Measurements from ENCODE around the gene GBP1. TPM values are rescaled to one million over a fixed set of nuclear protein-coding genes. Genes with fewer than 3 reads are reported as not detected.

GBP1 gene
- total and polyA plus RNA-seq, 2 experiments from 2014 or later, result 0.13 TPM; not detected in 1

DNA sequence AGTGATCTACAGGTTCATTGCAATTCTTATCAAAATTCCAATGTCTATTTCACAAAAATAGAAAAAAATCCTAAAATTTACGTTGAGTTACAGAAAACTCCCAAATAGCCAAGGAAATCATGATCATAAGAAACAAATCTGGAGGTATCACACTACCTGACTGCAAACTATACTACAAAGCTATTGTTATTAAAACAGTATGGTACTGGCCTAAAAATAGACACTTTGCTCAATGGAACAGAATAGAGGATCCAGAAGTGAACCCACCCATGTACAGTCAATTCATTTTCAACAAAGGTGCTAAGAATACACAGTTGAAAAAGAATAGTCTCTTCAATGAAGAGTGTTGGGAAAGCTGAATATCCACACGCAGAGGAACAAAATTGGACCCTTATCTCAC is 30.7 kb upstream of the GBP1 start:
- H3K9me2 ChIP-seq (ENCODE audit: insufficient read depth), result peaks cover 11% of the 10 kb centered on the region; the same call in 1 of the 2 replicates
- Mint-ChIP-seq H3K27me3 (ENCODE audit: insufficient read depth, low read depth, poor library complexity) (peaks cover 2% of the 10 kb centered on the region), H3K4me3 (no peak overlapping the region), H3K36me3 (ENCODE audit: low read depth) (peaks cover 13% of the 10 kb centered on the region; the same call in 2 of the 3 replicates), H3K27ac (no peak overlapping the region), H3K9me3 (peaks cover 20% of the 10 kb centered on the region), H3K4me1 (no peaks in the 10 kb centered on the region; the same call in 2 of the 3 replicates)
- no peaks in the 10 kb centered on the region for H3K27me3 ChIP-seq (ENCODE audit: insufficient read depth)
- H3K27ac ChIP-seq (ENCODE audit: low read depth), result no peak overlapping the region
- H3F3A ChIP-seq (replicated peaks; ENCODE audit: low read depth), result no peaks in the 10 kb centered on the region
- no peak for TF ChIP-seq EZH2 (IDR thresholded peaks at IDR 0.05; ENCODE audit: low read depth, unreplicated experiment)
- no peaks in the 10 kb centered on the region for H4K20me1 ChIP-seq (replicated peaks; ENCODE audit: insufficient read depth)
- no peaks in the 10 kb centered on the region for H3K79me2 ChIP-seq (replicated peaks; ENCODE audit: insufficient read depth)
- H3K4me1 ChIP-seq (ENCODE audit: insufficient read depth), result peaks cover 3% of the 10 kb centered on the region; the same call in 1 of the 2 replicates
- DNase-seq (ENCODE audit: low spot score), result no peak
- ATAC-seq, result no peak
- H2AFZ ChIP-seq, result no peak overlapping the region
- no peak overlapping the region for H3K4me3 ChIP-seq
- H3K4me2 ChIP-seq, result no peak overlapping the region
- peaks cover 19% of the 10 kb centered on the region; the same call in 1 of the 2 replicates for H3K36me3 ChIP-seq (ENCODE audit: insufficient read depth)

DNA sequence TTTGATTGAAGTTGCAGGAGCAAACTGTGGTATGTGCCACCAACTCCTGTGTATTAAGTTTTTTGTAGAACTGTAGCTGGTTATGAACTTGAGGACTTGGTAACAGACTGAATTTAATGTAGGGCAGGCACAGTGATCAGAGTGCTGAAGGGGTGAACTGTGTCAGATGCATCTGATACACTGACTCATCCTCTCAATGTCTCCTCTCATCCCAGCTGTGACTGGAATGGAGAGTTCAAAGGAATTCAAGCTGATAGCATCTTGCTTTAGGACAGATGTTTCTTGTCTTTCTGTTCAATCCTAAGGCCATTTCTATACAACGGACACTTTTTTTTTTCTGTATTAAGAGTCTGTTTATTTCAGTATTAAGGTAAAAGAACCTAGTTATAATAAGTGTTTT is 25.0 kb upstream of the GBP1 start:
- Histone ChIP-seq H3F3A (replicated peaks; ENCODE audit: low read depth) (no peaks in the 10 kb centered on the region), H3K9me2 (ENCODE audit: insufficient read depth) (no peaks in the 10 kb centered on the region), H3K27me3 (ENCODE audit: insufficient read depth) (no peaks in the 10 kb centered on the region), H3K79me2 (replicated peaks; ENCODE audit: insufficient read depth) (no peaks in the 10 kb centered on the region), H2AFZ (no peak overlapping the region), H3K4me2 (no peak overlapping the region), H3K36me3 (ENCODE audit: insufficient read depth) (no peaks in the 10 kb centered on the region), H3K27ac (ENCODE audit: low read depth) (no peak overlapping the region), H3K4me1 (ENCODE audit: insufficient read depth) (peaks cover 5% of the 10 kb centered on the region; the same call in 1 of the 2 replicates), H3K4me3 (no peak overlapping the region), H4K20me1 (replicated peaks; ENCODE audit: insufficient read depth) (no peaks in the 10 kb centered on the region)
- DNase-seq (ENCODE audit: low spot score), result no peak
- no peak for ATAC-seq
- H3K9me3 Mint-ChIP-seq, result no peaks in the 10 kb centered on the region; the same call in 2 of the 3 replicates
- H3K27ac Mint-ChIP-seq, result no peak overlapping the region
- no peaks in the 10 kb centered on the region for H3K27me3 Mint-ChIP-seq (ENCODE audit: insufficient read depth, low read depth, poor library complexity)
- H3K4me1 Mint-ChIP-seq, result peaks cover 7% of the 10 kb centered on the region; the same call in 1 of the 3 replicates
- H3K4me3 Mint-ChIP-seq, result no peak overlapping the region
- no peaks in the 10 kb centered on the region for H3K36me3 Mint-ChIP-seq (ENCODE audit: low read depth)
- TF ChIP-seq, protein P1, sequence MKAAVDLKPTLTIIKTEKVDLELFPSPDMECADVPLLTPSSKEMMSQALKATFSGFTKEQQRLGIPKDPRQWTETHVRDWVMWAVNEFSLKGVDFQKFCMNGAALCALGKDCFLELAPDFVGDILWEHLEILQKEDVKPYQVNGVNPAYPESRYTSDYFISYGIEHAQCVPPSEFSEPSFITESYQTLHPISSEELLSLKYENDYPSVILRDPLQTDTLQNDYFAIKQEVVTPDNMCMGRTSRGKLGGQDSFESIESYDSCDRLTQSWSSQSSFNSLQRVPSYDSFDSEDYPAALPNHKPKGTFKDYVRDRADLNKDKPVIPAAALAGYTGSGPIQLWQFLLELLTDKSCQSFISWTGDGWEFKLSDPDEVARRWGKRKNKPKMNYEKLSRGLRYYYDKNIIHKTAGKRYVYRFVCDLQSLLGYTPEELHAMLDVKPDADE (IDR thresholded peaks at IDR 0.05), result no peak
- TF ChIP-seq ZNF114 (CRISPR knock-in tag; IDR thresholded peaks at IDR 0.05), result no peak
- TF ChIP-seq, protein P2, sequence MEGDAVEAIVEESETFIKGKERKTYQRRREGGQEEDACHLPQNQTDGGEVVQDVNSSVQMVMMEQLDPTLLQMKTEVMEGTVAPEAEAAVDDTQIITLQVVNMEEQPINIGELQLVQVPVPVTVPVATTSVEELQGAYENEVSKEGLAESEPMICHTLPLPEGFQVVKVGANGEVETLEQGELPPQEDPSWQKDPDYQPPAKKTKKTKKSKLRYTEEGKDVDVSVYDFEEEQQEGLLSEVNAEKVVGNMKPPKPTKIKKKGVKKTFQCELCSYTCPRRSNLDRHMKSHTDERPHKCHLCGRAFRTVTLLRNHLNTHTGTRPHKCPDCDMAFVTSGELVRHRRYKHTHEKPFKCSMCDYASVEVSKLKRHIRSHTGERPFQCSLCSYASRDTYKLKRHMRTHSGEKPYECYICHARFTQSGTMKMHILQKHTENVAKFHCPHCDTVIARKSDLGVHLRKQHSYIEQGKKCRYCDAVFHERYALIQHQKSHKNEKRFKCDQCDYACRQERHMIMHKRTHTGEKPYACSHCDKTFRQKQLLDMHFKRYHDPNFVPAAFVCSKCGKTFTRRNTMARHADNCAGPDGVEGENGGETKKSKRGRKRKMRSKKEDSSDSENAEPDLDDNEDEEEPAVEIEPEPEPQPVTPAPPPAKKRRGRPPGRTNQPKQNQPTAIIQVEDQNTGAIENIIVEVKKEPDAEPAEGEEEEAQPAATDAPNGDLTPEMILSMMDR (conservative IDR thresholded peaks at IDR 0.05; ENCODE audit: low read depth in 2 of 2), result no peak
- TF ChIP-seq, protein P3, sequence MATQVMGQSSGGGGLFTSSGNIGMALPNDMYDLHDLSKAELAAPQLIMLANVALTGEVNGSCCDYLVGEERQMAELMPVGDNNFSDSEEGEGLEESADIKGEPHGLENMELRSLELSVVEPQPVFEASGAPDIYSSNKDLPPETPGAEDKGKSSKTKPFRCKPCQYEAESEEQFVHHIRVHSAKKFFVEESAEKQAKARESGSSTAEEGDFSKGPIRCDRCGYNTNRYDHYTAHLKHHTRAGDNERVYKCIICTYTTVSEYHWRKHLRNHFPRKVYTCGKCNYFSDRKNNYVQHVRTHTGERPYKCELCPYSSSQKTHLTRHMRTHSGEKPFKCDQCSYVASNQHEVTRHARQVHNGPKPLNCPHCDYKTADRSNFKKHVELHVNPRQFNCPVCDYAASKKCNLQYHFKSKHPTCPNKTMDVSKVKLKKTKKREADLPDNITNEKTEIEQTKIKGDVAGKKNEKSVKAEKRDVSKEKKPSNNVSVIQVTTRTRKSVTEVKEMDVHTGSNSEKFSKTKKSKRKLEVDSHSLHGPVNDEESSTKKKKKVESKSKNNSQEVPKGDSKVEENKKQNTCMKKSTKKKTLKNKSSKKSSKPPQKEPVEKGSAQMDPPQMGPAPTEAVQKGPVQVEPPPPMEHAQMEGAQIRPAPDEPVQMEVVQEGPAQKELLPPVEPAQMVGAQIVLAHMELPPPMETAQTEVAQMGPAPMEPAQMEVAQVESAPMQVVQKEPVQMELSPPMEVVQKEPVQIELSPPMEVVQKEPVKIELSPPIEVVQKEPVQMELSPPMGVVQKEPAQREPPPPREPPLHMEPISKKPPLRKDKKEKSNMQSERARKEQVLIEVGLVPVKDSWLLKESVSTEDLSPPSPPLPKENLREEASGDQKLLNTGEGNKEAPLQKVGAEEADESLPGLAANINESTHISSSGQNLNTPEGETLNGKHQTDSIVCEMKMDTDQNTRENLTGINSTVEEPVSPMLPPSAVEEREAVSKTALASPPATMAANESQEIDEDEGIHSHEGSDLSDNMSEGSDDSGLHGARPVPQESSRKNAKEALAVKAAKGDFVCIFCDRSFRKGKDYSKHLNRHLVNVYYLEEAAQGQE (IDR thresholded peaks at IDR 0.05; ENCODE audit: unreplicated experiment), result no peak
- TF ChIP-seq EZH2phosphoT487 (IDR thresholded peaks at IDR 0.05; ENCODE audit: unreplicated experiment), result no peak
- no peak for TF ChIP-seq CREB1 (CRISPR knock-in tag; IDR thresholded peaks at IDR 0.05; ENCODE audit: low read depth)
- TF ChIP-seq ZNF331 (CRISPR knock-in tag; IDR thresholded peaks at IDR 0.05; ENCODE audit: low read depth), result no peak
- TF ChIP-seq JUNB (IDR thresholded peaks at IDR 0.05; ENCODE audit: unreplicated experiment), result no peak
- TF ChIP-seq NANOG (IDR thresholded peaks at IDR 0.05; ENCODE audit: borderline replicate concordance), result no peak

Data from GM23338 (cell line).